WTC11 (cell line): ENCODE data around the gene MITF.

Experiments used
- SP1 ChIP-seq: sonication (generic); formaldehyde crosslinking; conservative IDR thresholded peaks from 2 replicates; pipeline ENCODE4 v1.8.1; 2022; ENCODE audit warnings: missing genetic modification reagents
- TCF7 ChIP-seq: sonication (generic); formaldehyde crosslinking; IDR thresholded peaks from 2 replicates; pipeline ENCODE4 v1.8.0; 2022; ENCODE audit warnings: mild to moderate bottlenecking, low read depth, missing genetic modification reagents, moderate library complexity
- ZBTB21 ChIP-seq: sonication (generic); formaldehyde crosslinking; IDR thresholded peaks from 2 replicates; pipeline ENCODE4 v1.8.1; 2023; ENCODE audit warnings: mild to moderate bottlenecking, missing genetic modification reagents, borderline replicate concordance
- ZNF423 ChIP-seq: fragments of 250-450 bp; sonication (Bioruptor Pico); IDR thresholded peaks from 2 replicates; pipeline ENCODE4 v2.1.2; 2022; ENCODE audit warnings: mild to moderate bottlenecking, moderate library complexity
- TF ChIP-seq, protein P1 (sequence below): sonication (generic); formaldehyde crosslinking; IDR thresholded peaks from 2 replicates; pipeline ENCODE4 v1.8.1; 2022; ENCODE audit warnings: low read depth, mild to moderate bottlenecking, moderate library complexity, missing genetic modification reagents, borderline replicate concordance
- TF ChIP-seq, protein P2 (sequence below): fragments of 200-600 bp; IDR thresholded peaks from 2 replicates; pipeline ENCODE4 v1.8.0; 2022; ENCODE audit warnings: antibody characterized with exemption
- TF ChIP-seq, protein P3 (sequence below): sonication (generic); formaldehyde crosslinking; IDR thresholded peaks from 2 replicates; pipeline ENCODE4 v1.8.0; 2023; ENCODE audit warnings: mild to moderate bottlenecking, missing genetic modification reagents

DNA sequence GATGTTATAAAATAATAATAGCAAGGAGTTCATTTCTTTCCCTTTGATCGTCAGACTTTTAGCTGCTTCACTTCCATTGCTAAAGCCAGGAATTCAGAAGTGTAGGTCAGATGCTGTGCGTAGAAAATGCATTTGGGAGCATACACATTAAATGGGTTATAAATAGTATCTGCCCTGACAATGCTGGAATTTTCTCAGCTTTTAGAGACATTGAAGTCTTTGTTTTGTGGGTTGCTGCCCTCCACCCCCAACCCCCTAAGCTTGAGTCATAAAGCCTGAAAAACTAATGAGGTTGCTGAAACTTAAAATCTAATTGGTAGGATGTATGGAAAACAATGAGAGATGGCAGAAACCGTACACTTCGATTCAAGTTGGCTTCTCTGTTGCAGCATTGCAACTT is 81.9 kb downstream of the MITF start:
- TF ChIP-seq ZBTB21 (CRISPR knock-in tag), result no peak
- no peak for TF ChIP-seq TCF7 (CRISPR knock-in tag)
- TF ChIP-seq, protein P1, sequence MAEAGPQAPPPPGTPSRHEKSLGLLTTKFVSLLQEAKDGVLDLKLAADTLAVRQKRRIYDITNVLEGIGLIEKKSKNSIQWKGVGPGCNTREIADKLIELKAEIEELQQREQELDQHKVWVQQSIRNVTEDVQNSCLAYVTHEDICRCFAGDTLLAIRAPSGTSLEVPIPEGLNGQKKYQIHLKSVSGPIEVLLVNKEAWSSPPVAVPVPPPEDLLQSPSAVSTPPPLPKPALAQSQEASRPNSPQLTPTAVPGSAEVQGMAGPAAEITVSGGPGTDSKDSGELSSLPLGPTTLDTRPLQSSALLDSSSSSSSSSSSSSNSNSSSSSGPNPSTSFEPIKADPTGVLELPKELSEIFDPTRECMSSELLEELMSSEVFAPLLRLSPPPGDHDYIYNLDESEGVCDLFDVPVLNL, result no peak
- TF ChIP-seq, protein P2, sequence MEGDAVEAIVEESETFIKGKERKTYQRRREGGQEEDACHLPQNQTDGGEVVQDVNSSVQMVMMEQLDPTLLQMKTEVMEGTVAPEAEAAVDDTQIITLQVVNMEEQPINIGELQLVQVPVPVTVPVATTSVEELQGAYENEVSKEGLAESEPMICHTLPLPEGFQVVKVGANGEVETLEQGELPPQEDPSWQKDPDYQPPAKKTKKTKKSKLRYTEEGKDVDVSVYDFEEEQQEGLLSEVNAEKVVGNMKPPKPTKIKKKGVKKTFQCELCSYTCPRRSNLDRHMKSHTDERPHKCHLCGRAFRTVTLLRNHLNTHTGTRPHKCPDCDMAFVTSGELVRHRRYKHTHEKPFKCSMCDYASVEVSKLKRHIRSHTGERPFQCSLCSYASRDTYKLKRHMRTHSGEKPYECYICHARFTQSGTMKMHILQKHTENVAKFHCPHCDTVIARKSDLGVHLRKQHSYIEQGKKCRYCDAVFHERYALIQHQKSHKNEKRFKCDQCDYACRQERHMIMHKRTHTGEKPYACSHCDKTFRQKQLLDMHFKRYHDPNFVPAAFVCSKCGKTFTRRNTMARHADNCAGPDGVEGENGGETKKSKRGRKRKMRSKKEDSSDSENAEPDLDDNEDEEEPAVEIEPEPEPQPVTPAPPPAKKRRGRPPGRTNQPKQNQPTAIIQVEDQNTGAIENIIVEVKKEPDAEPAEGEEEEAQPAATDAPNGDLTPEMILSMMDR, result no peak
- TF ChIP-seq, protein P3, sequence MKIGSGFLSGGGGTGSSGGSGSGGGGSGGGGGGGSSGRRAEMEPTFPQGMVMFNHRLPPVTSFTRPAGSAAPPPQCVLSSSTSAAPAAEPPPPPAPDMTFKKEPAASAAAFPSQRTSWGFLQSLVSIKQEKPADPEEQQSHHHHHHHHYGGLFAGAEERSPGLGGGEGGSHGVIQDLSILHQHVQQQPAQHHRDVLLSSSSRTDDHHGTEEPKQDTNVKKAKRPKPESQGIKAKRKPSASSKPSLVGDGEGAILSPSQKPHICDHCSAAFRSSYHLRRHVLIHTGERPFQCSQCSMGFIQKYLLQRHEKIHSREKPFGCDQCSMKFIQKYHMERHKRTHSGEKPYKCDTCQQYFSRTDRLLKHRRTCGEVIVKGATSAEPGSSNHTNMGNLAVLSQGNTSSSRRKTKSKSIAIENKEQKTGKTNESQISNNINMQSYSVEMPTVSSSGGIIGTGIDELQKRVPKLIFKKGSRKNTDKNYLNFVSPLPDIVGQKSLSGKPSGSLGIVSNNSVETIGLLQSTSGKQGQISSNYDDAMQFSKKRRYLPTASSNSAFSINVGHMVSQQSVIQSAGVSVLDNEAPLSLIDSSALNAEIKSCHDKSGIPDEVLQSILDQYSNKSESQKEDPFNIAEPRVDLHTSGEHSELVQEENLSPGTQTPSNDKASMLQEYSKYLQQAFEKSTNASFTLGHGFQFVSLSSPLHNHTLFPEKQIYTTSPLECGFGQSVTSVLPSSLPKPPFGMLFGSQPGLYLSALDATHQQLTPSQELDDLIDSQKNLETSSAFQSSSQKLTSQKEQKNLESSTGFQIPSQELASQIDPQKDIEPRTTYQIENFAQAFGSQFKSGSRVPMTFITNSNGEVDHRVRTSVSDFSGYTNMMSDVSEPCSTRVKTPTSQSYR, result no peak
- no peak for TF ChIP-seq ZNF423
- TF ChIP-seq SP1 (CRISPR knock-in tag), result no peak
